ENCODE results near the gene RB1. TPM values are rescaled to one million over a fixed set of nuclear protein-coding genes. Genes with fewer than 3 reads are reported as not detected.

Gene RB1
- total RNA-seq, 2 donors from 2014 or later = 26.5 to 48.1 TPM

GRCh38 chr13:48278806-48279205 lies 24.7 kb upstream of the RB1 start:
- H3K4me3 ChIP-seq = no peak overlapping the region
- no peak for TF ChIP-seq CTCF (IDR thresholded peaks at IDR 0.05)
- DNase-seq (ENCODE audit: low spot score) (no peak), ATAC-seq (ENCODE audit: insufficient number of reproducible peaks, low FRiP score, low read depth) (no peak)
- no peaks in the 10 kb centered on the region for H3K27me3 ChIP-seq (replicated peaks; ENCODE audit: insufficient read depth)
- H3K4me1 ChIP-seq (ENCODE audit: control insufficient read depth in 1 of 2, low read depth in 2 of 2) = no peaks in the 10 kb centered on the region
- H3K9me3 ChIP-seq = no peaks in the 10 kb centered on the region
- no peaks in the 10 kb centered on the region for H3K36me3 ChIP-seq
- H3K27ac ChIP-seq = no peak overlapping the region

- no peak for TF ChIP-seq CTCF (IDR thresholded peaks at IDR 0.05)
- Histone ChIP-seq H3K27ac (no peak overlapping the region), H3K36me3 (no peaks in the 10 kb centered on the region), H3K4me3 (no peak overlapping the region), H3K4me1 (ENCODE audit: control insufficient read depth in 1 of 2, low read depth in 2 of 2) (no peaks in the 10 kb centered on the region), H3K9me3 (no peaks in the 10 kb centered on the region), H3K27me3 (replicated peaks; ENCODE audit: insufficient read depth) (no peaks in the 10 kb centered on the region)
- DNase-seq (ENCODE audit: low spot score) (no peak), ATAC-seq (ENCODE audit: insufficient number of reproducible peaks, low FRiP score, low read depth) (no peak)
These were observed 22.0 kb upstream of the RB1 start for GRCh38 chr13:48281556-48281955.

GRCh38 chr13:48291730-48292129 lies 11.8 kb upstream of the RB1 start:
- TF ChIP-seq CTCF (IDR thresholded peaks at IDR 0.05) = no peak
- no peak for DNase-seq (ENCODE audit: low spot score)
- H3K27me3 ChIP-seq (replicated peaks; ENCODE audit: insufficient read depth) = no peaks in the 10 kb centered on the region
- no peak overlapping the region for H3K4me3 ChIP-seq
- no peak overlapping the region for H3K27ac ChIP-seq
- no peaks in the 10 kb centered on the region for H3K9me3 ChIP-seq
- no peaks in the 10 kb centered on the region for H3K36me3 ChIP-seq
- ATAC-seq (ENCODE audit: insufficient number of reproducible peaks, low FRiP score, low read depth) = no peak
- H3K4me1 ChIP-seq (ENCODE audit: control insufficient read depth in 1 of 2, low read depth in 2 of 2) = no peaks in the 10 kb centered on the region

- Histone ChIP-seq H3K4me1 (ENCODE audit: control insufficient read depth in 1 of 2, low read depth in 2 of 2) (no peaks in the 10 kb centered on the region), H3K4me3 (no peak overlapping the region), H3K9me3 (no peaks in the 10 kb centered on the region), H3K36me3 (no peaks in the 10 kb centered on the region), H3K27ac (no peak overlapping the region), H3K27me3 (replicated peaks; ENCODE audit: insufficient read depth) (no peaks in the 10 kb centered on the region)
- TF ChIP-seq CTCF (IDR thresholded peaks at IDR 0.05) = no peak
- ATAC-seq (ENCODE audit: insufficient number of reproducible peaks, low FRiP score, low read depth) = no peak
- no peak for DNase-seq (ENCODE audit: low spot score)
These were observed 10.9 kb upstream of the RB1 start for GRCh38 chr13:48292650-48293049.

GRCh38 chr13:48294653-48295052 lies 8.9 kb upstream of the RB1 start:
- no peaks in the 10 kb centered on the region for H3K9me3 ChIP-seq
- no peak for DNase-seq (ENCODE audit: low spot score)
- no peak for TF ChIP-seq CTCF (IDR thresholded peaks at IDR 0.05)

More at GRCh38 chr13:48294653-48295052, 8.9 kb upstream of the RB1 start:
- Histone ChIP-seq H3K4me3 (no peak overlapping the region), H3K4me1 (ENCODE audit: control insufficient read depth in 1 of 2, low read depth in 2 of 2) (no peaks in the 10 kb centered on the region), H3K27ac (no peak overlapping the region), H3K36me3 (no peaks in the 10 kb centered on the region), H3K27me3 (replicated peaks; ENCODE audit: insufficient read depth) (no peaks in the 10 kb centered on the region)
- ATAC-seq (ENCODE audit: insufficient number of reproducible peaks, low FRiP score, low read depth) = no peak
